Hepatocyte (in vitro differentiated cells): ENCODE data around the gene CNPY4. TPM values are rescaled to one million over a fixed set of nuclear protein-coding genes. Genes with fewer than 3 reads are reported as not detected.

Experiments
- DNase-seq: peaks from one replicate; pipeline ENCODE4 v3.0.0-alpha.2; 2016; ENCODE audit warnings: low spot score
- H2AFZ ChIP-seq: fragments of 200-600 bp; sonication (generic); 2 replicates; pipeline ENCODE4 v1.6.0; 2016; ENCODE audit warnings: antibody characterized with exemption, mild to moderate bottlenecking
- H3K27ac ChIP-seq: fragments of 200-600 bp; sonication (generic); 2 replicates; pipeline ENCODE4 v1.5.1; 2016; ENCODE audit warnings: mild to moderate bottlenecking
- H3K27me3 ChIP-seq: fragments of 200-600 bp; sonication (generic); 2 replicates; pipeline ENCODE4 v1.6.1; 2016
- H3K36me3 ChIP-seq: fragments of 200-600 bp; sonication (generic); replicated peaks from 2 replicates; pipeline ENCODE4 v1.5.1; 2016; ENCODE audit warnings: low read depth; ENCODE audit not compliant: insufficient read depth
- H3K4me1 ChIP-seq: fragments of 200-600 bp; sonication (generic); 2 replicates; pipeline ENCODE4 v1.5.1; 2016; ENCODE audit warnings: mild to moderate bottlenecking, moderate library complexity; ENCODE audit not compliant: insufficient read depth
- H3K4me2 ChIP-seq: fragments of 200-600 bp; sonication (generic); 2 replicates; pipeline ENCODE4 v1.6.0; 2016
- H3K4me3 ChIP-seq: fragments of 200-600 bp; sonication (generic); 2 replicates; pipeline ENCODE4 v1.5.1; 2016; ENCODE audit warnings: mild to moderate bottlenecking
- H3K79me2 ChIP-seq: fragments of 200-600 bp; sonication (generic); 2 replicates; pipeline ENCODE4 v1.6.0; 2017; ENCODE audit warnings: mild to moderate bottlenecking
- H3K9me2 ChIP-seq: fragments of 200-600 bp; sonication (generic); replicated peaks from 2 replicates; pipeline ENCODE4 v1.6.0; 2017; ENCODE audit warnings: mild to moderate bottlenecking; ENCODE audit not compliant: insufficient read depth
- H3K9me3 ChIP-seq: fragments of 200-600 bp; sonication (generic); 2 replicates; pipeline ENCODE4 v1.5.1; 2016; ENCODE audit warnings: low read depth, mild to moderate bottlenecking
- H4K20me1 ChIP-seq: fragments of 200-600 bp; sonication (generic); 2 replicates; pipeline ENCODE4 v1.6.0; 2016; ENCODE audit warnings: mild to moderate bottlenecking; ENCODE audit not compliant: insufficient read depth, poor library complexity, severe bottlenecking
- CTCF ChIP-seq: fragments of 200-600 bp; sonication (generic); IDR thresholded peaks from 2 replicates; pipeline ENCODE4 v1.5.1; 2016; ENCODE audit warnings: antibody characterized with exemption, mild to moderate bottlenecking; ENCODE audit not compliant: poor library complexity
- EZH2 ChIP-seq: fragments of 200-600 bp; sonication (generic); IDR thresholded peaks from 2 replicates; pipeline ENCODE4 v1.6.1; 2016; ENCODE audit warnings: antibody characterized with exemption, mild to moderate bottlenecking, borderline replicate concordance
- EZH2phosphoT487 ChIP-seq: fragments of 200-600 bp; sonication (generic); IDR thresholded peaks from one replicate; pipeline ENCODE4 v1.6.1; 2018; ENCODE audit warnings: antibody characterized with exemption, mild to moderate bottlenecking, low read depth, moderate library complexity; ENCODE audit not compliant: unreplicated experiment, severe bottlenecking
- WGBS: methylation state at CpG from one replicate; pipeline ENCODE4 v1.1.6; 2016; ENCODE audit warnings: low lambda C conversion rate; ENCODE audit errors: missing lambda C conversion rate; 5-methylcytosine and 5-hydroxymethylcytosine counted together
- polyA plus RNA-seq: library from polyadenylated mRNA; unstranded; fragments of >200 nt; fragmentation: Nextera tagmentation; extraction: Ambion mirVana; gene quantifications from 2 replicates; pipeline ENCODE4 v1.2.1, GENCODE V29; 2016
- total RNA-seq: library from RNA; depleted of rRNA; stranded (reverse); fragments of >200 nt; gene quantifications from 2 replicates; pipeline ENCODE4 v1.2.3, GENCODE V29; 2014

Gene CNPY4
- total and polyA plus RNA-seq, 2 experiments from 2014 or later: 27.4 to 28.1 TPM

DNA sequence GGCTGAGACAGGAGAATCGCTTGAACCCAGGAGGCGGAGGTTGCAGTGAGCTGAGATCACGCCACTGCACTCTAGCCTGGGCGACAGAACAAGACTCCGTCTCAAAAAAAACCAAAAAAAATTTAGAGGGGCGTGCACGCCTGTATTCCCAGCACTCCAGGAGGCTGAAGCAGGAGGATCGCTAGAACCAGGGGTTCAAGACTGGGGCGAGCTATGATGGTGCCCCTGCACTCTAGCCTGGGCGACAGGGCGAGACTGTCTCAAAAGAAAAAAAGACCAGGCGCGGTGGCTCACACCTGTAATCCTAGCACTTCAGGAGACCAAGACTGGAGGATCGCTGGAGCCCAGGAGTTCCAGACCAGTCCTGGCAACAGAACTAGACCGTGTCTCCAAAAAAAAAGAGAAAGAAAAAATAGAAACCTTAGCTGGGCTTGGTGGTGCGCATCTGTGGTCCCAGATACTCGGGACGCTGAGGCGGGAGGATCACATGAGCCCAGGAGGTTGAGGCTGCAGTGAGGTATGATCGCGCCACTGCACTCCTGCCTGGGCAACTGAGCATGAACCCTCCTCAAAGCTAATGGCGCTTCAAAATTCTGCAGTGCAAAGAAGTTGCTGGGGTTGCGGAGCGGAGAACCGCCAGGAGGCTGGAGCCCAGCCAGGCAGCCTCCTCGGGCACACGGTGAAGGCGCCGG lies 7.0 kb downstream of the CNPY4 start:
- Histone ChIP-seq H3K4me1 (peaks cover 12% of the 10 kb centered on the region), H3K4me2 (peak overlapping the region; percentile 99), H3K27ac (peak overlapping the region; percentile 94), H4K20me1 (no peaks in the 10 kb centered on the region), H3K79me2 (peaks cover 3% of the 10 kb centered on the region), H3K36me3 (no peaks in the 10 kb centered on the region), H3K9me3 (no peaks in the 10 kb centered on the region), H3K4me3 (peak overlapping the region; percentile 25), H3K9me2 (no peaks in the 10 kb centered on the region), H2AFZ (peak overlapping the region; percentile 15), H3K27me3 (no peaks in the 10 kb centered on the region)
- no peak for DNase-seq
- TF ChIP-seq CTCF (no peak), EZH2phosphoT487 (no peak), EZH2 (no peak)
- WGBS: 17% methylated on average over 28 of the region's 29 CpGs

DNA sequence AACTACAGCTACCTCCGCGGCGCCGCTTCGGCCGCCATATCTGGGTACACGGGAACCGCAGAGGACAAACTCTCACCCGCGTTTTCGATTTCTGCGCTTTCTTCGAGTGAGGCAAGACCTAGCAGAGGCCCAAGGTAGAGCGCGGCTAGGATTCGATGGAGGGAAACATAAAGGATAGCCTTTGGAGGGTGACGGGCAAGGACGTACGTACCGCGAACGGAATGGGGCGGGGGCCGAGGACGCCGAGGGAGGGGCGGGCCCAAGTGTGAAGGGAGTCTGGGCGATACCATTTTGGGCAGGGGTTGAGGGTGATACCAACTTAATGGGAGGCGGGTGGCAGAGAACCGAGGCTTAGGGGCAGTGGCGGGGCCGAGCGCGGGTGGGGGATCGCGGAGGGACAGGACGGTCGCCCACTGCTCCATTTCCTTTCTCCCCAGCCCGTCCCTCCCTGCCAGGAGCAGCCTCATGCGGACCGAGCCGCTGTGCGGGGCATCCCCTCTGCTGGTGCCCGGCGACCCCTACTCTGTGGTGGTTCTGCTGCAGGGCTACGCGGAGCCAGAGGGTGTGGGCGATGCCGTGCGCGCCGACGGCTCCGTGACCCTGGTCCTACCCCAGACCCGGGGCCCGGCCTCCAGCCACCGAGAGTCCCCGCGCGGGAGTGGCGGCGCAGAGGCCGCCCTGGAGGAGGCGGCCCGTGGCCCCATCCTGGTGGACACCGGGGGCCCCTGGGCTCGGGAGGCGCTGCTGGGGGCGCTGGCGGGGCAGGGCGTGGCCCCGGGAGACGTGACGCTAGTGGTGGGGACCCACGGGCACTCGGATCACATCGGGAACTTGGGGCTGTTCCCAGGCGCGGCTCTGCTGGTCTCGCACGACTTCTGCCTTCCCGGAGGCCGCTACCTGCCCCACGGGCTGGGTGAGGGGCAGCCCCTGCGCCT lies 7.8 kb downstream of the CNPY4 start, which contains the start of gene MBLAC1:
Gene MBLAC1, plus strand, starts transcription at position 37 of the 935 bp plus-strand sequence. Its CDS starts 429 bp downstream, at position 466.
- H3K27me3 ChIP-seq: no peaks in the 10 kb centered on the region
- H3K4me1 ChIP-seq: peaks cover 12% of the 10 kb centered on the region
- 2% methylated on average over 54 of the region's 85 CpGs for WGBS
- H3K9me3 ChIP-seq: no peaks in the 10 kb centered on the region
- H3K9me2 ChIP-seq: no peaks in the 10 kb centered on the region
- H3K4me3 ChIP-seq: peak within 1 kb of the TSS; percentile 25
- DNase-seq: peak; percentile 96
- peak within 1 kb of the TSS; percentile 94 for H3K27ac ChIP-seq
- H3K36me3 ChIP-seq: no peaks in the 10 kb centered on the region
- peak within 1 kb of the TSS; percentile 99 for H3K4me2 ChIP-seq
- H4K20me1 ChIP-seq: no peaks in the 10 kb centered on the region
- peak within 1 kb of the TSS; percentile 84 for H2AFZ ChIP-seq
- TF ChIP-seq EZH2phosphoT487: no peak
- no peak for TF ChIP-seq EZH2
- no peak for TF ChIP-seq CTCF
- H3K79me2 ChIP-seq: no peaks in the 10 kb centered on the region

GRCh38 chr7:100127866-100128636 lies 8.6 kb downstream of the CNPY4 start:
- peak overlapping the region; percentile 84 for H2AFZ ChIP-seq
- H3K27me3 ChIP-seq: no peaks in the 10 kb centered on the region
- peak overlapping the region; percentile 99 for H3K4me2 ChIP-seq
- no peaks in the 10 kb centered on the region for H3K79me2 ChIP-seq
- H3K27ac ChIP-seq: peak overlapping the region; percentile 94
- H3K9me3 ChIP-seq: no peaks in the 10 kb centered on the region
- peak overlapping the region; percentile 25 for H3K4me3 ChIP-seq
- H3K9me2 ChIP-seq: no peaks in the 10 kb centered on the region
- DNase-seq: peak; percentile 48
- H3K36me3 ChIP-seq: no peaks in the 10 kb centered on the region
- H4K20me1 ChIP-seq: no peaks in the 10 kb centered on the region
- WGBS: 6% methylated on average over 35 of the region's 37 CpGs
- no peak for TF ChIP-seq CTCF
- no peak for TF ChIP-seq EZH2phosphoT487
- TF ChIP-seq EZH2: no peak
- H3K4me1 ChIP-seq: peaks cover 12% of the 10 kb centered on the region
